Prostate gland (tissue), 2 donors: ENCODE data around the gene CD82.

Experiments
- CTCF ChIP-seq, 4 experiments: fragments of 200-600 bp in 2 of 4; fragments of 450-650 bp in 2 of 4; sonication (generic) in 2 of 4; IDR thresholded peaks; 1 replicate in 3 of 4; 2 replicates in 1 of 4; pipeline ENCODE4 v1.5.1; 2016 to 2019; ENCODE audit warnings: antibody characterized with exemption in 4 of 4, mild to moderate bottlenecking in 2 of 4, moderate library complexity in 2 of 4
- POLR2A ChIP-seq: fragments of 450-650 bp; IDR thresholded peaks from one replicate; pipeline ENCODE4 v1.6.1; 2016; ENCODE audit warnings: antibody characterized with exemption, mild to moderate bottlenecking
- POLR2AphosphoS5 ChIP-seq: sonication (generic); formaldehyde crosslinking; IDR thresholded peaks from one replicate; pipeline ENCODE4 v1.6.1; 2017; ENCODE audit warnings: antibody characterized with exemption

GRCh38 chr11:44557464-44557863, 8.0 kb upstream of the CD82 start:
- no peak for TF ChIP-seq POLR2AphosphoS5
- TF ChIP-seq CTCF (IDR thresholded peaks at IDR 0.05), result no peak
- no peak for TF ChIP-seq POLR2A
